ENCODE measurements around the gene SLITRK5.

- TF ChIP-seq CTCF (IDR thresholded peaks at IDR 0.05; ENCODE audit: low read depth, low read length, missing input control) (no peak), JUND (IDR thresholded peaks at IDR 0.05) (no peak), GABPA (IDR thresholded peaks at IDR 0.05 in 1 of 2, conservative IDR thresholded peaks at IDR 0.05 in 1 of 2) (no peak), REST (IDR thresholded peaks at IDR 0.05) (no peak), YY1 (IDR thresholded peaks at IDR 0.05) (no peak), TAF1 (conservative IDR thresholded peaks at IDR 0.05) (no peak)
- TF ChIP-seq, protein P1, sequence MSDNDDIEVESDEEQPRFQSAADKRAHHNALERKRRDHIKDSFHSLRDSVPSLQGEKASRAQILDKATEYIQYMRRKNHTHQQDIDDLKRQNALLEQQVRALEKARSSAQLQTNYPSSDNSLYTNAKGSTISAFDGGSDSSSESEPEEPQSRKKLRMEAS (IDR thresholded peaks at IDR 0.05) = no peak
Measured at GRCh38 chr13:87661471-87661870, 9.7 kb upstream of the SLITRK5 start.

Measured in liver (tissue), 3 donors.